HL-60/S4 (cell line): ENCODE results near the gene CAMSAP2.

ENCODE experiments used
- in situ Hi-C: fragments of 300-500 bp; cut with MboI; formaldehyde crosslinking; loops from 2 replicates; pipeline ENCODE4 v1.14.3; 2022; ENCODE audit warnings: low sequenced_read_pairs

Gene CAMSAP2

GRCh38 chr1:200738327-200738948, at the start of gene CAMSAP2:
CAMSAP2 (plus strand) TSS chr1:200738893; CDS start chr1:200739828, 935 bp downstream.
- in situ Hi-C loops, result no loop called here

GRCh38 chr1:200692316-200692715, 46.4 kb upstream of the CAMSAP2 start:
- in situ Hi-C loops, result no loop called here

GRCh38 chr1:200693327-200693726, 45.4 kb upstream of the CAMSAP2 start:
- in situ Hi-C loops, result no loop called here

- in situ Hi-C loops, result no loop called here
Observed at GRCh38 chr1:200694738-200695137, 44.0 kb upstream of the CAMSAP2 start.

GRCh38 chr1:200699871-200700270, 38.8 kb upstream of the CAMSAP2 start:
- in situ Hi-C loops, result no loop called here

- in situ Hi-C loops, result no loop called here
Observed at GRCh38 chr1:200704986-200705500, 33.6 kb upstream of the CAMSAP2 start.

GRCh38 chr1:200706111-200706814, 32.4 kb upstream of the CAMSAP2 start:
- in situ Hi-C loops, result no loop called here

- in situ Hi-C loops, result no loop called here
Observed at GRCh38 chr1:200707116-200707515, 31.6 kb upstream of the CAMSAP2 start.

- in situ Hi-C loops, result no loop called here
Observed at GRCh38 chr1:200708161-200708560, 30.5 kb upstream of the CAMSAP2 start.

- in situ Hi-C loops, result no loop called here
Observed at GRCh38 chr1:200708769-200709168, 29.9 kb upstream of the CAMSAP2 start.

GRCh38 chr1:200710166-200710565, 28.5 kb upstream of the CAMSAP2 start:
- in situ Hi-C loops, result no loop called here

- in situ Hi-C loops, result no loop called here
Observed at GRCh38 chr1:200714504-200715187, 24.0 kb upstream of the CAMSAP2 start.

GRCh38 chr1:200720199-200720598, 18.5 kb upstream of the CAMSAP2 start:
- in situ Hi-C loops, result no loop called here

GRCh38 chr1:200724064-200724463, 14.6 kb upstream of the CAMSAP2 start:
- in situ Hi-C loops, result no loop called here

- in situ Hi-C loops, result no loop called here
Observed at GRCh38 chr1:200727257-200727656, 11.4 kb upstream of the CAMSAP2 start.

GRCh38 chr1:200729863-200730262, 8.8 kb upstream of the CAMSAP2 start:
- in situ Hi-C loops, result no loop called here

GRCh38 chr1:200731654-200732332, 6.9 kb upstream of the CAMSAP2 start:
- in situ Hi-C loops, result no loop called here

GRCh38 chr1:200732438-200732837, 6.3 kb upstream of the CAMSAP2 start:
- in situ Hi-C loops, result no loop called here

GRCh38 chr1:200733907-200734306, 4.8 kb upstream of the CAMSAP2 start:
- in situ Hi-C loops, result no loop called here

GRCh38 chr1:200737647-200738291, 924 bp upstream of the CAMSAP2 start:
- in situ Hi-C loops, result no loop called here
